OCI-LY7 (cell line): Measurements from ENCODE around the gene SMAD6. TPM values are rescaled to one million over a fixed set of nuclear protein-coding genes. Genes with fewer than 3 reads are reported as not detected.

Experiments
- BruUV-seq: library from RNA; stranded (reverse); fragments of 400-500 nt; replicated peaks from 2 replicates; lab custom pipeline; 2021; lab: Mats Ljungman, UMichigan
- CTCF ChIA-PET: fragments of 300-600 bp; sonication (Branson Sonifier 250); formaldehyde crosslinking; loops from one replicate; lab custom pipeline; 2022; ENCODE audit warnings: antibody characterized with exemption; ENCODE audit not compliant: unreplicated experiment; lab: Charles Lee
- POLR2A ChIA-PET: fragments of 300-600 bp; sonication (Branson Sonifier 250); formaldehyde crosslinking; loops from one replicate; lab custom pipeline; 2022; ENCODE audit warnings: antibody characterized with exemption; lab: Charles Lee
- DNase-seq: peaks from one replicate; pipeline ENCODE4 v3.0.0-alpha.2; 2015; ENCODE audit warnings: low spot score
- H2AFZ ChIP-seq: fragments of 200-600 bp; sonication (generic), shearing (Covaris generic); 2 replicates; pipeline ENCODE4 v1.6.1; 2014; ENCODE audit warnings: mild to moderate bottlenecking, antibody characterized with exemption, low read length, moderate library complexity
- H3K27ac ChIP-seq: fragments of 200-600 bp; sonication (generic); 2 replicates; pipeline ENCODE4 v1.5.1; 2014; ENCODE audit warnings: mixed run types, low read depth, mild to moderate bottlenecking, moderate library complexity, low read length, inconsistent platforms; ENCODE audit not compliant: poor library complexity, severe bottlenecking
- H3K36me3 ChIP-seq: fragments of 200-600 bp; sonication (generic); 2 replicates; pipeline ENCODE4 v1.6.1; 2014; ENCODE audit warnings: mild to moderate bottlenecking, antibody characterized with exemption, low read length, moderate library complexity, mixed read lengths; ENCODE audit not compliant: insufficient read depth
- H3K4me1 ChIP-seq: fragments of 200-600 bp; sonication (generic); 2 replicates; pipeline ENCODE4 v1.5.1; 2014; ENCODE audit warnings: mild to moderate bottlenecking, low read length; ENCODE audit not compliant: insufficient read depth, poor library complexity, severe bottlenecking
- H3K4me2 ChIP-seq: fragments of 200-600 bp; sonication (generic); 2 replicates; pipeline ENCODE4 v1.6.1; 2014; ENCODE audit warnings: mild to moderate bottlenecking, low read length
- H3K4me3 ChIP-seq: fragments of 200-600 bp; sonication (generic); 2 replicates; pipeline ENCODE4 v1.5.1; 2014; ENCODE audit warnings: mild to moderate bottlenecking, low read depth, low read length; ENCODE audit not compliant: poor library complexity, severe bottlenecking
- H3K79me2 ChIP-seq: fragments of 200-600 bp; sonication (generic); 2 replicates; pipeline ENCODE4 v1.6.1; 2016; ENCODE audit warnings: low read depth, mild to moderate bottlenecking, low read length, moderate library complexity, mixed read lengths; ENCODE audit not compliant: insufficient read depth
- H3K9me2 ChIP-seq: fragments of 200-600 bp; sonication (generic); 2 replicates; pipeline ENCODE4 v1.6.1; 2016; ENCODE audit warnings: mild to moderate bottlenecking, low read length, mixed read lengths; ENCODE audit not compliant: insufficient read depth
- H3K9me3 ChIP-seq: fragments of 200-600 bp; sonication (generic); 2 replicates; pipeline ENCODE4 v1.6.1; 2014; ENCODE audit warnings: mild to moderate bottlenecking, mixed run types, low read length, mixed read lengths
- H4K20me1 ChIP-seq: fragments of 200-600 bp; sonication (generic); 2 replicates; pipeline ENCODE4 v1.6.1; 2014; ENCODE audit warnings: mild to moderate bottlenecking, antibody characterized with exemption, low read length, moderate library complexity, mixed read lengths; ENCODE audit not compliant: insufficient read depth
- EZH2phosphoT487 ChIP-seq: fragments of 200-600 bp; sonication (generic); IDR thresholded peaks from 2 replicates; pipeline ENCODE4 v1.6.1; 2018; ENCODE audit warnings: low read depth, borderline replicate concordance, mild to moderate bottlenecking, mixed run types, antibody characterized with exemption, low read length, moderate library complexity, mixed read lengths
- intact Hi-C: fragments of 100-400 bp; cut with micrococcal nuclease; formaldehyde crosslinking; loops from one replicate; pipeline ENCODE4 v1.10.0; 2022; ENCODE audit not compliant: unreplicated experiment
- total RNA-seq, 2 experiments: library from RNA; depleted of rRNA in 1 of 2; stranded (reverse); fragments of >200 nt in 1 of 2; shearing (Covaris generic) in 1 of 2; gene quantifications; 2 replicates each; pipeline ENCODE4 v1.2.3, GENCODE V29; 2014 to 2022
- TF ChIP-seq, protein P1 (sequence below): fragments of 200-600 bp; sonication (generic); conservative IDR thresholded peaks from 2 replicates; pipeline ENCODE4 v1.5.1; 2014; ENCODE audit warnings: mild to moderate bottlenecking, antibody characterized with exemption, low read length, moderate library complexity, mixed read lengths

Gene SMAD6
- total RNA-seq, 2 experiments from 2014 or later: 14.6 to 16.1 TPM

DNA sequence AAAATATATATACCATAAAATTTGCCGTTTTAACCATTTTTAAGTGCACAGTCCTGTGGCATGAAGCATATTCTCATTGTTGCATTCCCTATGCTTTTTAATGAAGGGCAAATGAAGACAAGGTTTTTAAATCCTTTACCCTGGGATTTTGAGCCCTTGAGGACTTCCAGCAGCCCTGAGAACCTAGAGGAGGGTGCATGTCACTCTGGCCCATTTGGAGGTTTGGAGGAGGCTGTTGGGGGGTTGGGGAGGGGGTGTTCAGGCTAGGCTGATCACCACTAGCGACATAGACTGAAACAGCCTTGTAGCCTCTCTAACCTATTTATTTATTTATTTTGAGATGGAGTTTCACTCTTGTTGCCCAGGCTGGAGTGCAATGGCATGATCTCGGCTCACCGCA lies 86.0 kb downstream of the SMAD6 start:
- POLR2A ChIA-PET: no interaction called here
- Histone ChIP-seq H3K27ac (no peak overlapping the region), H3K9me3 (no peaks in the 10 kb centered on the region), H3K4me1 (no peaks in the 10 kb centered on the region), H3K9me2 (no peaks in the 10 kb centered on the region), H3K79me2 (no peaks in the 10 kb centered on the region), H3K4me2 (no peak overlapping the region), H2AFZ (no peak overlapping the region), H3K36me3 (no peaks in the 10 kb centered on the region), H3K4me3 (no peak overlapping the region), H4K20me1 (no peaks in the 10 kb centered on the region)
- intact Hi-C loops: no loop called here
- no peak for TF ChIP-seq EZH2phosphoT487
- TF ChIP-seq, protein P1, sequence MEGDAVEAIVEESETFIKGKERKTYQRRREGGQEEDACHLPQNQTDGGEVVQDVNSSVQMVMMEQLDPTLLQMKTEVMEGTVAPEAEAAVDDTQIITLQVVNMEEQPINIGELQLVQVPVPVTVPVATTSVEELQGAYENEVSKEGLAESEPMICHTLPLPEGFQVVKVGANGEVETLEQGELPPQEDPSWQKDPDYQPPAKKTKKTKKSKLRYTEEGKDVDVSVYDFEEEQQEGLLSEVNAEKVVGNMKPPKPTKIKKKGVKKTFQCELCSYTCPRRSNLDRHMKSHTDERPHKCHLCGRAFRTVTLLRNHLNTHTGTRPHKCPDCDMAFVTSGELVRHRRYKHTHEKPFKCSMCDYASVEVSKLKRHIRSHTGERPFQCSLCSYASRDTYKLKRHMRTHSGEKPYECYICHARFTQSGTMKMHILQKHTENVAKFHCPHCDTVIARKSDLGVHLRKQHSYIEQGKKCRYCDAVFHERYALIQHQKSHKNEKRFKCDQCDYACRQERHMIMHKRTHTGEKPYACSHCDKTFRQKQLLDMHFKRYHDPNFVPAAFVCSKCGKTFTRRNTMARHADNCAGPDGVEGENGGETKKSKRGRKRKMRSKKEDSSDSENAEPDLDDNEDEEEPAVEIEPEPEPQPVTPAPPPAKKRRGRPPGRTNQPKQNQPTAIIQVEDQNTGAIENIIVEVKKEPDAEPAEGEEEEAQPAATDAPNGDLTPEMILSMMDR: no peak
- BruUV-seq: no TSS peak
- CTCF ChIA-PET: no interaction called here
- no peak for DNase-seq

DNA sequence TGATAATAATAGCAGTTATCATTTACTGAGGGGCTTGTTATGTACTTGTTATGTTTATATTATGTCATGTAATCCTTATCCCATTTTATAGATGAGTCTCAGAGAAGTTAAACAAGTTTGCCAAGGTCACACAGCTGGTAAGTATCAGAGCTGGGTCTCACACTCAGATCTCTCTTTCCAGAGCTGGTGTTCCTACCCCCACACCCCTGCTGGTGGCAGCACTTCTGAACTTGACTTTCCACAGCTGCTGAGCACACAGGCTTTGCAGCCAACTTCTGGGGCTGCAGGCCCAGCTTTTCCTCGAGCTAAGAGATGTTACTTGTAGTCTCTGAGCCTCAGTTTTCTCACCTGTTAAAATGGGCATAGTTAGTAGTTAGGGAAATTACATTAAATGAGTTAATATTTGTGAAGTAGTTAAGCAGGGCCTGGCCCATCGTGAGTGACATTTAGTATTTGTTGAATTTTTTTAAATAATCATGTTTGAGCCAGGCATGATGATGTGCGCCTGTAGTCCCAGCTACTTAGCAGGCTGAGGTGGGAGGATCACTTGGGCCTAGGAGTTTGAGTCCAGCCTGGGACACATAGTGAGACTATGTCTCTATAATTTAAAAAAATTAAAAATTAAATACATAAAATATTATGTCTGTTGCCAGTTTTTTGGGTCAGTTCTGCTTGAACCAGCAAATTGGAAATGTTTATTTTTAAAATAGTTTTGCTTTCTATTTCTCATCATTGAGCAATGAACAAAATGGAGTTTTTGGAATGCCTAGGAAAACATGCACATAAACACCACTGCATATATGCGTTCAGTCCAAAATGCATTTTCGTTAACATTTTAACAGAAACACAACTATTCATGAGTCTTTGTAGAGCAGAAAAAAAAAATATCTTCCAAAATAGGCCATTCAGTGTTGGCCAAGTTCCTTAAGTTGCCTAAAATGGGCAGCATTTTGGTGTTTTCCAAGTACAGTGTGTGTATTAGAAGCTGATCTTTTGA lies 87.3 kb downstream of the SMAD6 start:
- ChIA-PET CTCF (interaction anchor here (0.8 to 1.1 kb wide), 2 partner anchors 62 to 72 kb away, joined by 3 to 5 read pairs; no protein-coding TSS in a partner anchor), POLR2A (interaction anchor here (0.7 kb wide), 1 partner anchor 62 kb away, joined by 3 read pairs; no protein-coding TSS in a partner anchor)
- Histone ChIP-seq H3K4me2 (no peak overlapping the region), H3K4me1 (no peaks in the 10 kb centered on the region), H3K27ac (no peak overlapping the region), H3K79me2 (no peaks in the 10 kb centered on the region), H3K36me3 (no peaks in the 10 kb centered on the region), H4K20me1 (no peaks in the 10 kb centered on the region), H3K9me3 (no peaks in the 10 kb centered on the region), H2AFZ (no peak overlapping the region), H3K9me2 (no peaks in the 10 kb centered on the region), H3K4me3 (no peak overlapping the region)
- peak; percentile 61 for DNase-seq
- intact Hi-C loops: loop anchor here (1.0 kb wide), 1 partner anchor 64 kb away; no protein-coding TSS in a partner anchor
- BruUV-seq: no TSS peak
- TF ChIP-seq EZH2phosphoT487: no peak
- TF ChIP-seq, protein P1: peak; percentile 79
